Peyer's patch (tissue), 4 donors: ENCODE results near the gene FA2H. TPM values are rescaled to one million over a fixed set of nuclear protein-coding genes. Genes with fewer than 3 reads are reported as not detected.
A peak's percentile ranks its signal among the peaks of the same experiment; 100 is the strongest.

ENCODE experiments used
- DNase-seq, 3 donors: peaks; one replicate each; pipeline ENCODE4 v3.0.0-alpha.2; 2017 to 2019
- H3K27ac ChIP-seq, 4 donors: fragments of 200-600 bp; sonication (generic); one replicate each; pipeline ENCODE4 v1.5.1; 2016 to 2019
- H3K27me3 ChIP-seq, 2 donors: fragments of 200-600 bp; sonication (generic); one replicate each; pipeline ENCODE4 v1.5.1; 2019
- H3K36me3 ChIP-seq, 3 donors: fragments of 200-600 bp; sonication (generic); one replicate each; pipeline ENCODE4 v1.5.1; 2016 to 2019
- H3K4me1 ChIP-seq, 4 donors: fragments of 200-600 bp; sonication (generic); one replicate each; pipeline ENCODE4 v1.5.1; 2016 to 2019
- H3K4me3 ChIP-seq, 4 donors: fragments of 200-600 bp; sonication (generic); 1 replicate in 3 of 4; 2 replicates in 1 of 4; pipeline ENCODE4 v1.5.1; 2016 to 2019; ENCODE audit warnings: mild to moderate bottlenecking in 1 of 4
- H3K9me3 ChIP-seq, 4 donors: fragments of 200-600 bp; sonication (generic); one replicate each; pipeline ENCODE4 v1.5.1; 2016 to 2019; ENCODE audit warnings: mild to moderate bottlenecking in 1 of 4
- POLR2A ChIP-seq, 2 donors: fragments of 450-650 bp; IDR thresholded peaks; one replicate each; pipeline ENCODE4 v1.5.1; 2017; ENCODE audit warnings: antibody characterized with exemption in 2 of 2, mild to moderate bottlenecking in 2 of 2, moderate library complexity in 2 of 2
- total RNA-seq, 4 donors: library from RNA; depleted of rRNA; stranded (reverse); fragments of >200 nt; gene quantifications; one replicate each; pipeline ENCODE4 v1.1.0, GENCODE V29; 2016
- TF ChIP-seq, protein P1 (sequence below), 6 experiments: fragments of 450-650 bp in 4 of 6; fragments of 200-600 bp in 2 of 6; sonication (generic) in 1 of 6; IDR thresholded peaks; one replicate each; pipeline ENCODE4 v1.5.1; 2017 to 2019; ENCODE audit warnings: antibody characterized with exemption in 6 of 6, mild to moderate bottlenecking in 3 of 6, moderate library complexity in 1 of 6

Gene FA2H
- total RNA-seq, 4 donors from 2014 or later: 6.6 to 36.9 (median 24.7) TPM

DNA sequence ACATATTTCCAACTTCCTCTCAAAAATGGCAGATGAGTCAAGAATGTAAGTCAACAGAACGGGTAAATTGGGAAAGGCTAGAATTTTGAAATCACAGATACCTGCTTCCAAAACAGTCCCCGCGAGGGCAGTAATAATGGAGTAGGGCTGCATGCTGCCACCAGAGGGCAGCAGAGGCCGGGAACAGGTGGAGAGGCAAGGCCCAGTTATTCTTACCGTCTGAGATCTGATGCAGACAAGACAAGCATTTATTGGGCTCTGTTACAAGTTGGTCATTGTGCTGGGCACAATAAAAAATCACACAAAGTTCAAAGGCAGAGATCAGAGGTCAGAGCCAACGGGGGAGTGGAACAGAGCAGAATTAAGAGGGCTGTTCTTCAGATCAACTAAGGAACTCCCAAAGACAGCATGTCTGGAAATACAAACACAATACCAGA lies 65.2 kb downstream of the FA2H start:
- Histone ChIP-seq H3K27me3 (no peaks in the 10 kb centered on the region), H3K36me3 (no peaks in the 10 kb centered on the region), H3K9me3 (no peaks in the 10 kb centered on the region), H3K4me1 (peaks cover 0 to 3% (median 0%) of the 10 kb centered on the region in 4 donors), H3K4me3 (no peak overlapping the region), H3K27ac (peak overlapping the region in 1 of 4 donors; percentile 32)
- DNase-seq: peak; percentile 76 to 91 (median 89)
- TF ChIP-seq POLR2A (IDR thresholded peaks at IDR 0.05): no peak
- TF ChIP-seq, protein P1, sequence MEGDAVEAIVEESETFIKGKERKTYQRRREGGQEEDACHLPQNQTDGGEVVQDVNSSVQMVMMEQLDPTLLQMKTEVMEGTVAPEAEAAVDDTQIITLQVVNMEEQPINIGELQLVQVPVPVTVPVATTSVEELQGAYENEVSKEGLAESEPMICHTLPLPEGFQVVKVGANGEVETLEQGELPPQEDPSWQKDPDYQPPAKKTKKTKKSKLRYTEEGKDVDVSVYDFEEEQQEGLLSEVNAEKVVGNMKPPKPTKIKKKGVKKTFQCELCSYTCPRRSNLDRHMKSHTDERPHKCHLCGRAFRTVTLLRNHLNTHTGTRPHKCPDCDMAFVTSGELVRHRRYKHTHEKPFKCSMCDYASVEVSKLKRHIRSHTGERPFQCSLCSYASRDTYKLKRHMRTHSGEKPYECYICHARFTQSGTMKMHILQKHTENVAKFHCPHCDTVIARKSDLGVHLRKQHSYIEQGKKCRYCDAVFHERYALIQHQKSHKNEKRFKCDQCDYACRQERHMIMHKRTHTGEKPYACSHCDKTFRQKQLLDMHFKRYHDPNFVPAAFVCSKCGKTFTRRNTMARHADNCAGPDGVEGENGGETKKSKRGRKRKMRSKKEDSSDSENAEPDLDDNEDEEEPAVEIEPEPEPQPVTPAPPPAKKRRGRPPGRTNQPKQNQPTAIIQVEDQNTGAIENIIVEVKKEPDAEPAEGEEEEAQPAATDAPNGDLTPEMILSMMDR (IDR thresholded peaks at IDR 0.05): peak; percentile 67 to 98 (median 96)

DNA sequence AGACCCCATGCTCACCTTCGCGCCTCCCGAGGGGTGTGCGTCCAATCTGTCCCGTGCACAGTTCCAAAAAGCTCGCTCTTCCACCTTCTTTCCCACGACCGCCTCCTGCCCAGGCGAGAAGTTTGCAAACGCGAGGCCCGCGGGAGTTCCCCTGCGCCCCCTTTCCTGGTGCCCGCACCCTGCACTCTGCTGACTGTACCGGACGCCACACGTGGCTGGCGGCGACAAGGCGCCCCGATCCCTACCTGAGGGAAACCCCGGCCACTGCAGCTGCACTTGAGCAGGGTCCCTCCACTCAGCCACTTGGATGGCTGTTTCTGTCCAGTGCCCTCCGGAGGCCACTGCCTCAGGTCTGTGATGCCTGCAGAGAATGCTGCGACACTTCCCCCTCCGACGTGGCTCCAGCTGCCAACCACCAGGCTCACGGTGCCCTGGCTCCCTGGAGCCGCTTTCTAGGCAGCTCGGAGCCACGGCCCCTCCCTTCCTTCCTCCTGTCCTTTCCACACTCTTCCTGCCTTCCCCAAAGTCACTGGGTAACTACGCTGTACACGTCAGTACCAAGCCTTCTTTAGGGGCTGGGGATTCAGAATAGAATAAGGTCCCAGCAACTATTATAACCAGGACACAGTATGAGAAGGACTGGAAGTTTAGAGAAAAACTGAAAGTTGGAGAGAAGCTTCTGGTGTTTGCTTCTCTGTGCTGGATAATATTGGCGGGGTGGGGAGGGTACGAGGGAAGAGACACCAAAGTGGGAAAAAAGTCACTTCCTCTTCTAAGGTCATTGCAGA lies 74.0 kb downstream of the FA2H start, which contains the start of gene MLKL:
TSS of gene MLKL (minus strand) at position 425 of the 788 bp plus-strand sequence. CDS start 5,105 bp downstream, outside the sequence.
- TF ChIP-seq, protein P1 (IDR thresholded peaks at IDR 0.05): peak in 3 of 6 experiments; percentile 9 to 23 (median 11)
- TF ChIP-seq POLR2A (IDR thresholded peaks at IDR 0.05): peak; percentile 40 to 42
- H3K4me1 ChIP-seq: peaks cover 0 to 32% (median 5%) of the 10 kb centered on the region in 4 donors

DNA sequence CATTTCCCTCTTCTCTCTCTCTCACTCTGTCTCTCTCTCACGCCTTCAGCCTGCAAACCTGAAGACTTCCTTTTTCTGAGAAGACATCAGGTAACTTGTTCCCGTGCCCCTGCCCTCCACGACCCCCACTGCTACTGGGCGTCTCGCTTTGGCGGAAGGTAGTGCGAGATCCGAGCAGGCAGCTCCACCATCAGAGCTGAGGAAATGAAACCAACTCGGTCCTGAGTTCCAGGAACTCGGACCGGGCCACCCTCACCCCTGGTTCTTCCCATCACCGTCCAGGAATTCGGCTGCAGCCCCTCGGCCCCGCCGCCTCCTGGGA lies 74.5 kb downstream of the FA2H start:
- Histone ChIP-seq H3K9me3 (no peaks in the 10 kb centered on the region), H3K4me1 (peaks cover 0 to 32% (median 5%) of the 10 kb centered on the region in 4 donors), H3K27ac (peak overlapping the region; percentile 77 to 94 (median 87)), H3K27me3 (no peaks in the 10 kb centered on the region), H3K36me3 (peaks cover 0 to 3% (median 0%) of the 10 kb centered on the region in 3 donors), H3K4me3 (peak overlapping the region; percentile 75 to 86 (median 82))
- no peak for TF ChIP-seq POLR2A (IDR thresholded peaks at IDR 0.05)
- TF ChIP-seq, protein P1 (IDR thresholded peaks at IDR 0.05): no peak
- DNase-seq: peak; percentile 60 to 66 (median 60)

More for the DNA sequence above, 74.0 kb downstream of the FA2H start, which contains the start of gene MLKL:
- Histone ChIP-seq H3K4me3 (peak within 1 kb of the TSS; percentile 75 to 86 (median 82)), H3K27ac (peak within 1 kb of the TSS; percentile 77 to 94 (median 87)), H3K9me3 (no peaks in the 10 kb centered on the region), H3K27me3 (no peaks in the 10 kb centered on the region), H3K36me3 (no peaks in the 10 kb centered on the region)
- DNase-seq: peak; percentile 68 to 80 (median 75)

DNA sequence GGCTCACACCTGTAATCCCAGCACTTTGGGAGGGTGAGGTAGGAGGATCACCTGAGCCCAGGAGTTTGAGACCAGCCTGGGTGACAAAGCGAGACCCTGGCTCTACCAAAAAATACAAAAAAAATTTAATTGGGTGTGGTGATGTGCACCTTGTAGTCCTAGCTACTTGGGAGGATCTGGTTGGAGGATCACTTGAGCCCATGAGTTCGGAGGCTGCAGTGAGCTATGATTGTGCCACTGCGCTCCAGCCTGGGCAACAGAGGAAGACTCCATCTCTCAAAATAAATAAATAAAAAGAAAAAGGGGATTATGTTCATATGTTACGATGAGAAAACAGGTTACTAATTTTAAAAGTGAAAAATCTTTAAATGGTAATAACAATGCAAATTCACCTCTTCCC lies 75.0 kb downstream of the FA2H start:
- DNase-seq: no peak
- peak overlapping the region in 3 of 4 donors; percentile 77 to 94 (median 83) for H3K27ac ChIP-seq
- H3K27me3 ChIP-seq: no peaks in the 10 kb centered on the region
- peaks cover 0 to 7% (median 0%) of the 10 kb centered on the region in 3 donors for H3K36me3 ChIP-seq
- TF ChIP-seq, protein P1 (IDR thresholded peaks at IDR 0.05): no peak
- TF ChIP-seq POLR2A (IDR thresholded peaks at IDR 0.05): no peak
- no peaks in the 10 kb centered on the region for H3K9me3 ChIP-seq
- H3K4me1 ChIP-seq: peaks cover 0 to 32% (median 5%) of the 10 kb centered on the region in 4 donors
- H3K4me3 ChIP-seq: peak overlapping the region; percentile 75 to 86 (median 82)

DNA sequence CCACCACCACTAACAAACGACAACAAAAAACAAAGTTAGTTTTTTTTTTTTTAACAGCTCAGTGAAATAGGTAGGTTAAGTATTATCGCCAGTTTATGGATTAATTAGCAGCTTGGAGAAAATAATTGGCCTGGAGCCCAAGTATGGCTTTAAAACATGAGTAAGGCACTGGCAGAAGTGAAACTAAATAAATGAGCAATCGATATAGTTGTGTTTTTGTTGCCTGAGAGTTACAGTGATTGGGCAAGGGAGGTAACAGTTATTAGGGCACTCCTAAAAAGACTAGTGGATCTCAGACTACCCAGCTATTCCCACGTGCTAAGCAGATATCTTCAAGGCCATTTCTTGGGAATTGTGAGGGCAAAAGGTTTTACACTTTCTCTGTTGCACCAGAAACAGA lies 76.4 kb downstream of the FA2H start:
- Histone ChIP-seq H3K27ac (peak overlapping the region in 3 of 4 donors; percentile 12 to 74 (median 44)), H3K36me3 (peaks cover 0 to 19% (median 0%) of the 10 kb centered on the region in 3 donors), H3K9me3 (no peaks in the 10 kb centered on the region), H3K4me1 (peaks cover 0 to 32% (median 5%) of the 10 kb centered on the region in 4 donors), H3K4me3 (peak overlapping the region in 2 of 4 donors; percentile 21 to 35), H3K27me3 (no peaks in the 10 kb centered on the region)
- TF ChIP-seq POLR2A (IDR thresholded peaks at IDR 0.05): no peak
- TF ChIP-seq, protein P1 (IDR thresholded peaks at IDR 0.05): no peak
- DNase-seq: no peak
